ENCODE results near the gene ASCC1.
"Not testable (repeated sequence)": the region's sequence is repeated elsewhere in the genome, so short reads cannot be mapped to it uniquely, and the experiment has no call there.

The ASCC1 gene

DNA sequence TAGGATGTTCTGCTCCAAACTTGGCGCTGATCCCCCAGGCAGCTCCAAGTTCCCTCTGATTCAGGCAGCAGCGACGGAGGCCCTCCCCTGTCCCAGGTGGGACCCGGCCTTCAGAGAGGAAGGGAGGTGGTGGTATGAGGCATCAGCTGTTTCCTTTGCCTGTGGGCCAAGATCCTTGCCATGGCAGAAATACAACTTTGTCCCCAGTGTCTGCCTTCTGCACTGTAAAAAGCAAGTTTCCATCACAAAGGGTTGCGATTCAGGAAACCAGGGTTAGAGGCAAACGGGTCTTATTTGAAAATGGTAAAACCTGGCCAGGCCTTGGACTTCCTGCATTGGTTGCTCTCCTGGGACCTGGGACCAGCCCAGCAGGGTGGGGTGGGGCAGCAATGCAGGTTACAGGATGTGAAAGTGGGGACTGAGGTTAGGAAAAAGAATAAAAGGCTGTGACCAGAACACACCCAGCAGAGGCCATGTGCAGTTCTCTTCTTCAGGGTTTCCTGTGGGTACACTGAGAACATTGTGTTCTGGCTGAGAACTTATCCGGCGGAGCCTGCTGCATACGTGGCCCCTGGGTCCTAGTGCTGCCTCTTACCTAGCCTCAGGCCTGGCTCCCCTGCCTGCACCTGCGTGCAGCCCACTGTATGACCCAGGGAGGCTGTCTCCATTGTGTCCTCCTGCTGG, 32.5 kb upstream of the ASCC1 start:
- DNase-seq, result peak; percentile 82

GRCh38 chr10:72245949-72246525, 30.0 kb upstream of the ASCC1 start:
- DNase-seq, result no peak

- DNase-seq, result no peak
Measured at GRCh38 chr10:72244573-72245038, 28.5 kb upstream of the ASCC1 start.

DNA sequence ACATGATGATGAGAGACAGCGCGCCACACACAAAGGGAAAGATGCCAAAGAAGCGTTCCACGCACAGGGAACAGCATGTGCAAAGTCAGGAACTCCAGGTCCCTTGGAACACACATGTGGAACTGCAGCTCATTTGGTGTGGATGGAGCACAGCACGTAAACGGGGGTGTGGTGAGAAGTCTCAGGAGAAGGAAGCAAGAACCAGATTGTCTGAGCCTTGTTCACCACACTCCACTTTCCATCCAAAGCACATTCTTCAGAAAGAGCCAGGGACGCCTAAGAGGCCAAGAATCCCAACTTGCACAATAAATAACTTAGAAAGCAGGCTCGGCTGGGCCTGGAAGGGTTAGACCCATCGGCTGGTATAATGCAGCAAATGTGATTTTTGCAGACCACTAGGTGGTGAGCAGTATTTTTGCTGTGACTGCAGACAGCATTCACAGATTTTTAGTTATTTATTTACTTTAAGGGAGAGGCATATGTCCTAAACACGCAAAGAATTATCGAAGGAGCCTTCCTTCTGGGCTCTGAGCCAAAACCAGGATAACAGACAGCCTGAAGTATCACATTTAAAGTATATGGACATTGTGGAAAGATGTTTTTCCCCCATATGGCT, 27.9 kb upstream of the ASCC1 start:
- DNase-seq, result peak; percentile 73

- no peak for DNase-seq
Measured at GRCh38 chr10:72242675-72243074, 26.6 kb upstream of the ASCC1 start.

- no peak for DNase-seq
Measured at GRCh38 chr10:72241691-72242252, 25.7 kb upstream of the ASCC1 start.

GRCh38 chr10:72240371-72240770, 24.3 kb upstream of the ASCC1 start:
- no peak for DNase-seq

DNA sequence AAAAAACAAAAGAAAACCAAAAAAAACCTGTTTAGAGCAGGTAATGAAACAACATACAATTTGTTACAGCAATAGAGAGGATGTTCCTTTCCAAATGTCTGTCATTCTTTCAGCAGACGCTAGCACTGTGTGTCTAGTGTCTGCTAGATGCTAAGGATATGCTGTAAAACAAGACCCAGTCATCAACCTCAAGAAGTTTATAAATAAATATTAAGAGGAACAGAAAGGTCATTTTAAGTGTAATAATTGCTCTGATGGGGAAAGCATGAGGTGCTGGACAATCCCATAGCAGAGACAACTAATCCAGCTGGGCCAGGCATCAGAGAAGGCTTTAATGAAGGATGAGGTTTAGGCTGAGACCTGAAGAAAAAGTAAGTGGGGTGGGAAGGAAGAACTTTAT, 23.3 kb upstream of the ASCC1 start:
- DNase-seq, result no peak

- DNase-seq, result no peak
Measured at GRCh38 chr10:72238392-72239175, 22.5 kb upstream of the ASCC1 start.

- no peak for DNase-seq
Measured at GRCh38 chr10:72235544-72236279, 19.6 kb upstream of the ASCC1 start.

GRCh38 chr10:72234560-72235095, 18.6 kb upstream of the ASCC1 start:
- DNase-seq, result no peak

- no peak for DNase-seq
Measured at GRCh38 chr10:72233621-72234020, 17.5 kb upstream of the ASCC1 start.

- no peak for DNase-seq
Measured at GRCh38 chr10:72229261-72230251, 13.5 kb upstream of the ASCC1 start.

DNA sequence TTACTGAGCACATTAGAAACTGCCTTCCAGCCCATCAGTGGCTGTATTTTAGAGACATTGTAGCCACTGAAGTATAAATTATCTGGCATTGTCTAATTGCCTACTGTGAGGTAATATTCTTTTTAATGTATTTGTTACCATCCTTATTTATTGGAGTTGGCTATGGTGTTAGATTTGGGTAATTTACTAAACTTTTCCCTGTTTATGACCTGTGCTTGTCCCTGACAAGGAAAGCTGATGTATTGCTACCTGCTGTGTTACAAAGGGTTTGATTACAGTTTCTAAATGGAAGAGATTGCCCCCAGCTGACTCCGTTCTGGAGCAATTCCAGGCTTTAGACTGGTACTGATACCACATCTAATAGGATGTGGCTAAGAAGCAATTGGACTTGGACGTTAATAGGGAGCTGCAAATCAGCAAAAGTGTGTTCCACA, 12.3 kb upstream of the ASCC1 start:
- no peak for DNase-seq

DNA sequence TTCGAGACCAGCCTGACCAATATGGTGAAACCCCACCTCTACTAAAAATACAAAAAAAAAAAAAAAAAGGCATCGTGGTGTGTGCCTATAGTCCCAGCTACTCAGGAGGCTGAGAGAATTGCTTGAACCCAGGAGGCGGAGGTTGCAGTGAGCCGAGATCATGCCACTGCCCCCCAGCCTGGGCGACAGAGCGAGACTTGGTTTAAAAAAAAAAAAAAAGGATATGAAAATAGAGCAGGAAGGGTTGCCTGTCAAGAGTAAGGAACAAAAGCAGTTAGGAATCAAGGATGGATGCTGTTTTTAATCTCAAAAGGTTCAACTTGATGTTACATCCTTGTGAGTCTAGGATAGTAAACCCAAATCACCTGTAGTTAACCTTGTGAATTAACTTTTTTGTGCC, 11.8 kb upstream of the ASCC1 start:
- DNase-seq, result no peak

GRCh38 chr10:72226418-72227027, 10.4 kb upstream of the ASCC1 start:
- no peak for DNase-seq

DNA sequence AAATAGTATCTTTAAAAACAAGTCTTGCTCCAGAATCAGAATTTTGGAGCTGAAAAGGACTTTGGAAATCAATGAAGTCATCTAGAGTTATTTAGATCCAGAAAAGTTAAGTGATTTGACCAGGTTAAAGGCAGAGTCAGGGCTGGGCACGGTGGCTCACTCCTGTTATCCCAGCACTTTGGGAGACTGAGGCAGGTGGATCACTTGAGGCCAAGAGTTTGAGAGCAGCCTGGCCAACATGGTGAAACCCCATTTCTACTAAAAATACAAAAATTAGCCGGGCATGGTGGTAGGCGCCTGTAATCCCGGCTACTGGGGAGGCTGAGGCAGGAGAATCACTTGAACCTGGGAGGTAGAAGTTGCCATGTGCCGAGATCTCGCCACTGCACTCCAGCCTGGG, 8.1 kb upstream of the ASCC1 start:
- DNase-seq, result not testable (repeated sequence)

- no peak for DNase-seq
Measured at GRCh38 chr10:72223743-72224101, 7.6 kb upstream of the ASCC1 start.

- DNase-seq, result no peak
Measured at GRCh38 chr10:72221278-72221677, 5.2 kb upstream of the ASCC1 start.

DNA sequence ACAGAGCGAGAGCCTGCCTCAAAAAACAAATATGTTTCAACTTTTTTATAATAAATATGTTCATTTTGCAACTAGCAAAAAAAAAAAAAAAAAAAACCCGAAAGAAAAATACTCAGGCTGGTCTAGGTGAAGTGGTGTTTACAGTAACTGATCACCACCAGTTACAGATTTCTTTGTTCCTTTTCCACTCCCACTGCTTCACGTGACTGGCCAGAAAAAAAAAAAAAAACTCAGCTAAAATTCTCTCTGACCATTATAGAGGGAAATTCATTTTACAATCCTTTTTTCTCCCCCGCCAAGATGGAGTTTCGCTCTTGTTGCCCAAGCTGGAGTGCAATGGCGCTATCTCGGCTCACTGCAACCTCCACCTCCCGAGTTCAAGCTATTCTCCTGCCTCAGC, 4.6 kb upstream of the ASCC1 start:
- DNase-seq, result no peak
